Fibroblast of lung (primary cell): ENCODE results near the gene JAKMIP1.

ENCODE experiments used
- EZH2 ChIP-seq: IDR thresholded peaks from 2 replicates; pipeline ENCODE4 v1.5.1; 2012; ENCODE audit warnings: low read length, control low read depth, mild to moderate bottlenecking; ENCODE audit errors: missing control alignments
- TF ChIP-seq, protein P1 (sequence below), 2 donors: IDR thresholded peaks in 1 of 2; conservative IDR thresholded peaks in 1 of 2; 1 replicate in 1 of 2; 2 replicates in 1 of 2; pipeline ENCODE4 v1.5.1; 2011 to 2012; ENCODE audit warnings: low read length in 2 of 2, control low read depth in 1 of 2, inconsistent platforms in 1 of 2, low read depth in 1 of 2, mild to moderate bottlenecking in 1 of 2

- TF ChIP-seq, protein P1, sequence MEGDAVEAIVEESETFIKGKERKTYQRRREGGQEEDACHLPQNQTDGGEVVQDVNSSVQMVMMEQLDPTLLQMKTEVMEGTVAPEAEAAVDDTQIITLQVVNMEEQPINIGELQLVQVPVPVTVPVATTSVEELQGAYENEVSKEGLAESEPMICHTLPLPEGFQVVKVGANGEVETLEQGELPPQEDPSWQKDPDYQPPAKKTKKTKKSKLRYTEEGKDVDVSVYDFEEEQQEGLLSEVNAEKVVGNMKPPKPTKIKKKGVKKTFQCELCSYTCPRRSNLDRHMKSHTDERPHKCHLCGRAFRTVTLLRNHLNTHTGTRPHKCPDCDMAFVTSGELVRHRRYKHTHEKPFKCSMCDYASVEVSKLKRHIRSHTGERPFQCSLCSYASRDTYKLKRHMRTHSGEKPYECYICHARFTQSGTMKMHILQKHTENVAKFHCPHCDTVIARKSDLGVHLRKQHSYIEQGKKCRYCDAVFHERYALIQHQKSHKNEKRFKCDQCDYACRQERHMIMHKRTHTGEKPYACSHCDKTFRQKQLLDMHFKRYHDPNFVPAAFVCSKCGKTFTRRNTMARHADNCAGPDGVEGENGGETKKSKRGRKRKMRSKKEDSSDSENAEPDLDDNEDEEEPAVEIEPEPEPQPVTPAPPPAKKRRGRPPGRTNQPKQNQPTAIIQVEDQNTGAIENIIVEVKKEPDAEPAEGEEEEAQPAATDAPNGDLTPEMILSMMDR (conservative IDR thresholded peaks at IDR 0.05 in 1 of 2, IDR thresholded peaks at IDR 0.05 in 1 of 2; ENCODE audit: low read depth in 1 of 2, low read length in 2 of 2) = no peak
- TF ChIP-seq EZH2 = no peak
These were observed 1.3 kb upstream of the JAKMIP1 start for GRCh38 chr4:6201580-6202091.
